HG03558 (cell line): Measurements from ENCODE around the gene RAB13.

Source experiments
- ATAC-seq: cut with Tn5 transposase; IDR thresholded peaks from one replicate; pipeline ENCODE4 v1.9.1; 2021; ENCODE audit warnings: moderate number of reproducible peaks; ENCODE audit not compliant: unreplicated experiment; ENCODE audit errors: extremely low read depth

The RAB13 gene

DNA sequence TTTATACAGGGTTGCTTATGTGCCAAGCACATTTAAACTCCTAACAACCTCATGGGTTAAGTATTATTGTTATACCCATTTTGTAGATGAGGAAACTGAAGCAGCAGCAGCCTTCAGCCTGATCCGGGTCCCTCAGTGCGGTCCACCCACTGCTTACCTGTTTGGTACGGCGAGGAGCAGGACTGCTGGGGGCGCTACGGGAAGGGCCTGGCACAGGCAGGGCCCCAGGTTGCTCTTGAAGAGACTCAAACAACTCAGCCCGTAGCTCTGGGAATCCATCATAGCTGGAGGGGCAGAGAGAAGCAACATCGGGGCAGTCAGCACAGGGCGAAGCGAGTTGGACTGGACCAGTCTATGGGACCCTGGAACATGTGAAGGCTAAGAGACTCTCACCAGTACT, 48.8 kb downstream of the RAB13 start:
- ATAC-seq: no peak

GRCh38 chr1:153936011-153936802, 49.9 kb downstream of the RAB13 start:
- ATAC-seq: no peak

- ATAC-seq: no peak
Observed at GRCh38 chr1:153934746-153935145, 51.4 kb downstream of the RAB13 start.

DNA sequence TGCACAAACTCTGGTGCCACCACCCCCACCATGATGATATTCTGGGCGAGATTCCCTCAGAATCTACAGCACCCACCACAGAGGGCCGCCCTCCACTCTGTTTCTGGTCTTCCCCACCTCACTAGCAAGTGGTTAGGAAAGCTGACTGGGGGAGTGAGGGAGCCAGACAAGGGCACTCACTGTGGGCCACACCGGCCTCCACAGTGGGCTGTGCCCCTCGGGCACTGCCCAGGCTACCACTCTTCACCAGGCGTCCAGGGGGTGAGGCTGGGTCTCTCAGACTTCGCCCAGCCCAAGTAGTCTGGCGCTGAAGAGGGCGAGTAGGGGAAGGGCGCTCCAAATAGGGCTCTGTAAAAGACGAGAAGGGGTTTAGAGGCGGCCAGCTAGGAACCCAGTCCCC, 52.2 kb downstream of the RAB13 start:
- no peak for ATAC-seq

DNA sequence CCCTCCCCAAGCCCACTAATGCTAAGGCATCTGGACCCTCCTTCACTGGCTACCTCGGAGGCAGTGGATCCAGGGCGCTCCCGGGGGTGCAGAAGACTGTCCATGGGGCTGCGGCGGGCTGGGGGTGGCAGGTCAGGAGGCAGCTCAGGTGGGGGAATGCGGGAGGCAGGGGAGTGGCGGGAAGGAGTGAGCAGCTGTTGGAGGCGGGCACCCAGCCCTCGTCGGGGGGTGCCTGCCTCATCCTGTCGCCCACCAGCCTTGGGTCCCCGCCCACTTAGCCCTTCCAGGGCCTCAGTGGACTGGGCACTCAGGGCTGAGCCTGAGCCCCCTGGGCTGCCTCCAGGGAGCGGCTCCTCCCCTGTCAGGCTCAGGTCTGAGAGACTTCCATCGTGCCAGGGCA, 52.7 kb downstream of the RAB13 start:
- no peak for ATAC-seq

DNA sequence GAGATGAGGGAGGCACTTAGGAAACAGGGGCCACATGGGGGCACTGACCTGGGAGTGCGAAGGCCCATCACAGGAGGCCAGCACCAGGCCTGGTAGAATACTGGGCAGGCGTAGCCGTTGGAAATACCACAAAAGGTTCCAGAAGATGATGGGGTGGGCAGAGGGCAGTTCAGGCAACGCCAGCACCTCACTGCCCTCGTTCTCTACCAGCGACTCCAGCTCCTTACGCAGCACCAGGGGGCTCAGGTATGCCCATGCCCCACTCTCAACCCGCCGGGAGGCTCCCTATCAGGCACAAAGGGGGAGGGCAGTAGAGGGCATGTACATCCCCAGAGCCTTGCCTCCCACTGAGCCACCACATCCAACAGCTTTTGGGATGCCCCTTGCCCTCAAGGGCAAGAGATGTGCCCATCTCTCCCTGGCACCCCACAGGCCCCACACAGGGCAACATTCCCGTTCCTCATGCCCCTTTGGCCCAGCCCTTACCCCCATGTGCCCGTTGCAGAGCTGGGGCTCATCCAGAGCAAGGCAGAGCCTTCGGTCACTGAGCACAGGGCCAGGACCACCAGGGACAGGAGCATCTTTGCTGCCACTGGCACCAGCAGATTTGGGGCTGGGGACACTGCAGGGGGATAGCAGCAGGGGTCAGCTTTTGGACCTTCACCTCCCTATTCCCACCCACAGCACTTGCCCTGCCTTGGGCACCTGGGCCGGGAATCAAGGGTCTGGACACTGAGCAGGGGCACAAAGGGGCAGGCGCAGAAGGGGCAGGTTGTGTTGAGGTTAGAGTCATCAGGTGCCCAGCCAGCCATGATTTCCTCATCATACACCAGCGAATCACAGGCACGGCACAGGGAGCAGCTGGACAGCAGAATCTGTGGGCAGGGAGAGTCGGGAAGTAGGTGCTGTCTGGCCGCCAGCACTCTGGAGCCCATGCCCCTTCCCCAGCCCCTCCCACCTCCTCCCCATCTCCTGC, 53.7 kb downstream of the RAB13 start:
- ATAC-seq: no peak
